ENCODE results near the gene CPLX3. TPM values are rescaled to one million over a fixed set of nuclear protein-coding genes. Genes with fewer than 3 reads are reported as not detected.

Gene CPLX3
- total and polyA plus RNA-seq, 8 donors = 0.09 TPM; not detected in 7

DNA sequence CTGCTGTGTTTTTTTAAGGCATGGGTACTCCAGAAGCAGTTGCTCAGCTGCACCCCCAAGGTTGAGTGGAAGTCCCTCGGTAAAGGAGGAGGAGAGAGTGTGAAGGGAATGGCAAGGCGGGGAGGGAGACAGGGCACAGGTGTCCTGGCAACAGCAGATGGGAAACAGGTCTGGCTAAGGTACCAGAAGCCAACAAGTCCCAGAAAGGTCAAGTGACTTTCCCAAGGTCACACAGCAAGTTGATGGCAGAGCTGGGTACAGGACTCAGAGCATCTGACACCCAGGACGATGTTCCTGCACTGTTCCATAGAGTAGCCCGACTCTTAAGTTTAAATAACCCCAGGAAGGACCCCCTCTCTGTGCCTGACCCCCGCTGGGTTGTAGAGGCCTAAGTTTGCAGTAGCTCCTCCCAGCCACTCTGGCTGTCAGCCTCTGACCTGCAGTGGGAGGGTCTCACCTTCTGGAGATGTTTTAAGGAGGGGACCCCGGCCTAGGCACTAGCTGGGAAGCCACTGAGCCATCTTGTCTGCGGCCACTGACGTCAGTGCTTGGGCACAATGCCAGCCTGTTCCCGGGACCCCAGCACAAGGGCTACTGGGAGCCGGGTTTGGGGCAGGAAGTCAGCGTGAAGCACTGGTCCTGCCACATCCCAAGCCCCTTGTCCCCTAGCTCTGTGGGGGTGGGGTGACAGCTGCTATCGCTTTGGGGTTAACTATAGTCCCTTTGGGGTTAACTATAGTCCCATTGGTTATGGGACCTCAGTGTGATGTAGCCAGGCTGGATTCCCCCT lies 34.0 kb upstream of the CPLX3 start:
- 76 to 86% methylated on average over 12 of the region's 12 CpGs for WGBS, 2 donors
- Histone ChIP-seq H3K4me3 (no peak overlapping the region), H3K4me1 (peaks cover 0 to 24% (median 0%) of the 10 kb centered on the region in 3 donors), H3K27me3 (no peaks in the 10 kb centered on the region), H3K36me3 (no peaks in the 10 kb centered on the region), H3K9me3 (no peaks in the 10 kb centered on the region), H3K27ac (no peak overlapping the region)
- ATAC-seq (no peak), FAIRE-seq (no peak), DNase-seq (no peak)
- intact Hi-C loops (cut with DNase I) = no loop called here
- TF ChIP-seq, protein P1, sequence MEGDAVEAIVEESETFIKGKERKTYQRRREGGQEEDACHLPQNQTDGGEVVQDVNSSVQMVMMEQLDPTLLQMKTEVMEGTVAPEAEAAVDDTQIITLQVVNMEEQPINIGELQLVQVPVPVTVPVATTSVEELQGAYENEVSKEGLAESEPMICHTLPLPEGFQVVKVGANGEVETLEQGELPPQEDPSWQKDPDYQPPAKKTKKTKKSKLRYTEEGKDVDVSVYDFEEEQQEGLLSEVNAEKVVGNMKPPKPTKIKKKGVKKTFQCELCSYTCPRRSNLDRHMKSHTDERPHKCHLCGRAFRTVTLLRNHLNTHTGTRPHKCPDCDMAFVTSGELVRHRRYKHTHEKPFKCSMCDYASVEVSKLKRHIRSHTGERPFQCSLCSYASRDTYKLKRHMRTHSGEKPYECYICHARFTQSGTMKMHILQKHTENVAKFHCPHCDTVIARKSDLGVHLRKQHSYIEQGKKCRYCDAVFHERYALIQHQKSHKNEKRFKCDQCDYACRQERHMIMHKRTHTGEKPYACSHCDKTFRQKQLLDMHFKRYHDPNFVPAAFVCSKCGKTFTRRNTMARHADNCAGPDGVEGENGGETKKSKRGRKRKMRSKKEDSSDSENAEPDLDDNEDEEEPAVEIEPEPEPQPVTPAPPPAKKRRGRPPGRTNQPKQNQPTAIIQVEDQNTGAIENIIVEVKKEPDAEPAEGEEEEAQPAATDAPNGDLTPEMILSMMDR (IDR thresholded peaks at IDR 0.05) = no peak

DNA sequence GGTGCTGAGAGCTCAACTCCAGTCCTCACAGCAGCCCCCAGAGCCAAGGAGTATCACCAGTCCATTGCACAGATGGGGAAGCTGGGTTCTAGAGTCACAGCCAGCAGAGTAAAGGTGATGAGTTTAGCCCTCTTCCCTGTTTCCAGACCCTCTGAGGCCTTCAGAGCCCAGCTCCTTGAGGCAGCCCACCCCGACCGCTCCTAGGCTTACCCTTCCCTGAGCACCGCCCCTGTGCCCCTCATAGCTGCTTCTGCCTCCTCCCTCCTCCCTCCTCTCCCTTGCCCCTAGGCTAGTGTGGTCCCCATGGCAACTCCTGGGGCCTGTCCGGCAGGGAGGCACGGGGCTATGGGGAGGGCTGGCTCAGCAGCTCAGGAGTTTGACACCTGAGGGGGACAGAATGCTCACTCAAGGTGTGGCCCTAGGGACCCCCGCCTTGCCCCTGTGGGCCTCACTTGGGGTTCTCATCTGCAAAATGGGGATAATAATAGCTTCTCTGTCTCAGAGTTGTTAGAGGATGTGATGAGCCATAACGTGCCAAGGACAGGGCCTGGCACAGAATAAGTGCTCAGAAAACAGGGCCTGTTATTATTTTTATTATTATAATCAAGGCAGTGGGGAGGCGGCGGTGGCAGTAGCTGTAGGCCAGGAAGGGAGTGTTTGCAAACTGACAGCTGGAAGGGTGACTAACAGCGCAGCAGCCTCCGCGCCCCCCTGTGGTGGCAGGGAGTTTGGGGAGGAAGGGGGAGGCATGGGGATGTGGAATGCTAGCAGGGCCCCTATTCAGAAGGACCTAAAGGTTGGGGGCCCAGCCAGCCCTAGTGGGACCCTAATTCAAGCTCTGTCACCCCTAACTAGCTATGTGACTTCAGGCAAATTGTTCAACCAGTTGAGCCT lies 33.0 kb upstream of the CPLX3 start:
- ATAC-seq (no peak), DNase-seq (no peak), FAIRE-seq (no peak)
- 79 to 88% methylated on average over 12 of the region's 12 CpGs for WGBS, 2 donors
- Histone ChIP-seq H3K36me3 (no peaks in the 10 kb centered on the region), H3K4me1 (peaks cover 0 to 21% (median 0%) of the 10 kb centered on the region in 3 donors), H3K27ac (no peak overlapping the region), H3K27me3 (no peaks in the 10 kb centered on the region), H3K9me3 (no peaks in the 10 kb centered on the region), H3K4me3 (no peak overlapping the region)
- intact Hi-C loops (cut with DNase I) = no loop called here
- TF ChIP-seq, protein P1 (IDR thresholded peaks at IDR 0.05) = no peak

DNA sequence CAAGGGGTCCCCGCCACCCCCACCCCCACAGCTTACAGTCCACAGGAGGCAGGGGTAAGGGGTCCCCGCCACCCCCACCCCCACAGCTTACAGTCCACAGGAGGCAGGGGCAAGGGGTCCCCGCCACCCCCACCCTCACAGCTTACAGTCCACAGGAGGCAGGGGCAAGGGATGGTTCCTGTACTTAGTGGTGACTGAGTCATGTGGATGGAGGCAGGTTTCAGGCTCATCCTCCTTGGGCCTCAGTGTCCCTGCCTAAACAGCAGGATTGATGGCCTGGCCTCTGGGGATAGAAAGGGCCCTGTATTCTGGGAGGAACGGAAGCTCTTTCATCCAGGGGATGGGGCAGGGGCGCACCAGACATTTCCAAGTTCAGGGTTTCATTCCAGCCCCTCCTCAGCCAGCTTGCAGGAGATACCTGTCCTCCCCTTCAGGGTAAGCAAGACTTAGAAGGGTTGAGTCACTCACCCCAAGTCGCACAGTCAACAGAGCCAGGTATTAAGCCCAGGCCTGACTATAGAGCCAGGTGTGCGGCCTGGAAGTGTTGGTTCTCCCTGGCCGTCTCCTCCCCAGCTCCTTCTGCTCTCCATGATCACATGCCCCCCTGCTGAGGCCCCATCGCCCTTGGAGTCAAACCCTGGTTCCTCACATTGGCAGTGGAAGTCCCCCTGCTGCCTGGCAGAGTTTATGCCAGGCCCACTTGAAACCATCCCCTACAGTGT lies 32.0 kb upstream of the CPLX3 start:
- FAIRE-seq (no peak), ATAC-seq (no peak), DNase-seq (no peak)
- H3K9me3 ChIP-seq = no peaks in the 10 kb centered on the region
- TF ChIP-seq, protein P1 (IDR thresholded peaks at IDR 0.05) = no peak
- H3K36me3 ChIP-seq = peaks cover 0 to 2% (median 0%) of the 10 kb centered on the region in 3 donors
- intact Hi-C loops (cut with DNase I) = no loop called here
- 89 to 93% methylated on average over 7 of the region's 9 CpGs for WGBS, 2 donors
- peaks cover 0 to 16% (median 0%) of the 10 kb centered on the region in 3 donors for H3K4me1 ChIP-seq
- H3K4me3 ChIP-seq = no peak overlapping the region
- H3K27ac ChIP-seq = no peak overlapping the region
- H3K27me3 ChIP-seq = no peaks in the 10 kb centered on the region

DNA sequence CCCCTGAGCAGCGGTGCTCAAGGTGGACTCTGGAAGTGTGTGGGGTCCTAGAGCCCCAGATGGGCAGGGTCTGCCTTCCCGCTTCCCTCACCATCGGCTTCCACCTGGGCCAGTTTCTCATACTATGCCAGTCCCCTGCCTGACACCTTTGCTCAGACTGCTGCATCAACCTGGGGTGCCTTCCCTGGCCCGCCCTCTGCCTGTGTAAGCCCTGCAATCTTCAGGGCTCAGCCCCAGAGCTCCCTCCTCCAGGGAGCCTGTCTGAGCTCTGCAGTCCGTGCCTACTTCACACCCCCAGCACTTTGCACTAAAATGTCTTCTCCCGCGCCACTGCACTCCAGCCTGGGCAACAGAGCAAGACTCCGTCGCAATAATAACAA lies 31.5 kb upstream of the CPLX3 start:
- no peak for FAIRE-seq
- no peak overlapping the region for H3K27ac ChIP-seq
- no peaks in the 10 kb centered on the region for H3K9me3 ChIP-seq
- H3K4me3 ChIP-seq = no peak overlapping the region
- no peaks in the 10 kb centered on the region for H3K27me3 ChIP-seq
- H3K36me3 ChIP-seq = peaks cover 0 to 3% (median 0%) of the 10 kb centered on the region in 3 donors
- WGBS, 2 donors = 93 to 94% methylated on average over 9 of the region's 9 CpGs
- H3K4me1 ChIP-seq = peaks cover 0 to 18% (median 0%) of the 10 kb centered on the region in 3 donors
- TF ChIP-seq, protein P1 (IDR thresholded peaks at IDR 0.05) = no peak
- intact Hi-C loops (cut with DNase I) = no loop called here
- no peak for DNase-seq
- no peak for ATAC-seq

Data from pancreas (tissue), 10 donors.